NCI-H774 (cell line): ENCODE data around the gene COL24A1.

ENCODE experiments used
- DNase-seq: peaks from one replicate; lab custom pipeline; 2025; lab: John Stamatoyannopoulos, UW

Gene COL24A1

GRCh38 chr1:85689775-85690404 lies 466.7 kb downstream of the COL24A1 start:
- no peak for DNase-seq

- no peak for DNase-seq
Measured at GRCh38 chr1:85683292-85684025, 473.1 kb downstream of the COL24A1 start.

DNA sequence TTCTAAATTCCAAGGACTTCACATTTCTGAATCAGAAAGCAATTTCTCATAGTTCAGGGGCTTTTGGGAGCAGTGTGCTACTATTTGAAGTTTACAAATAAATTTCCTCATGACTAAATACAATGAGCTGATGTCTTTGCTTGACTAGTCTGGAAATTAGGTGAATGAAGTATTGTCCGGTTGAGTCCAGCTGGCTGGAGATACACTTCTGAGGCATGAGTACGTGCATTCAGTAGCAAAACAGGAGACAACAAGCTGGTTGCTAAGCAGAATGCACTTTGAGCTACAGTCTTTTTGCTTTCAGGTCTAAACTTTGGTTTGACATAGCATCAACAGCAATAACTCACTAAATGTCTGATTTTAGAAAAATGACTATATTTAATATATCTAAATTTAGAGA lies 475.5 kb downstream of the COL24A1 start:
- peak; percentile 28 for DNase-seq
